Left ventricle myocardium inferior (tissue), 1 donor: Measurements from ENCODE around the gene MYADML2. TPM values are rescaled to one million over a fixed set of nuclear protein-coding genes. Genes with fewer than 3 reads are reported as not detected.

ENCODE experiments used
- DNase-seq: peaks from one replicate; pipeline ENCODE4 v3.0.0-alpha.2; 2020
- H3K27ac ChIP-seq: fragments of 200-600 bp; replicated peaks from 2 replicates; pipeline ENCODE4 v1.8.0; 2021
- H3K27me3 ChIP-seq: fragments of 200-600 bp; 2 replicates; pipeline ENCODE4 v1.8.0; 2021; ENCODE audit warnings: low read depth
- H3K36me3 ChIP-seq: fragments of 200-600 bp; 2 replicates; pipeline ENCODE4 v1.8.0; 2021
- H3K4me1 ChIP-seq: fragments of 200-600 bp; 2 replicates; pipeline ENCODE4 v1.8.0; 2021
- H3K4me3 ChIP-seq: fragments of 200-600 bp; 2 replicates; pipeline ENCODE4 v1.8.0; 2021; ENCODE audit warnings: mild to moderate bottlenecking, moderate library complexity
- H3K9me3 ChIP-seq: fragments of 200-600 bp; replicated peaks from 2 replicates; pipeline ENCODE4 v1.8.0; 2021
- intact Hi-C: fragments of 100-400 bp; cut with micrococcal nuclease; formaldehyde crosslinking; loops from one replicate; pipeline ENCODE4 v1.11.0; 2022
- total RNA-seq: library from RNA; stranded (reverse); fragmentation: NEBNext Ultra II Directional; extraction: Animal tissue kit (Norgen Biotek cat#: 25700); gene quantifications from one replicate; pipeline ENCODE4 v1.2.1, GENCODE V29; 2021
- TF ChIP-seq, protein P1 (sequence below): fragments of 200-600 bp; IDR thresholded peaks from 2 replicates; pipeline ENCODE4 v1.8.0; 2021; ENCODE audit warnings: antibody characterized with exemption, mild to moderate bottlenecking, borderline replicate concordance
- donor health status: DM: no; HTN: yes; CAD: no; lungs with severe emphysema.

Gene MYADML2
- total RNA-seq, 1 donor from 2014 or later: 7.2 TPM

- H3K36me3 ChIP-seq: no peaks in the 10 kb centered on the region
- intact Hi-C loops: no loop called here
- no peak for DNase-seq
- no peak overlapping the region for H3K4me3 ChIP-seq
- H3K27me3 ChIP-seq: peaks cover 25% of the 10 kb centered on the region
- TF ChIP-seq, protein P1, sequence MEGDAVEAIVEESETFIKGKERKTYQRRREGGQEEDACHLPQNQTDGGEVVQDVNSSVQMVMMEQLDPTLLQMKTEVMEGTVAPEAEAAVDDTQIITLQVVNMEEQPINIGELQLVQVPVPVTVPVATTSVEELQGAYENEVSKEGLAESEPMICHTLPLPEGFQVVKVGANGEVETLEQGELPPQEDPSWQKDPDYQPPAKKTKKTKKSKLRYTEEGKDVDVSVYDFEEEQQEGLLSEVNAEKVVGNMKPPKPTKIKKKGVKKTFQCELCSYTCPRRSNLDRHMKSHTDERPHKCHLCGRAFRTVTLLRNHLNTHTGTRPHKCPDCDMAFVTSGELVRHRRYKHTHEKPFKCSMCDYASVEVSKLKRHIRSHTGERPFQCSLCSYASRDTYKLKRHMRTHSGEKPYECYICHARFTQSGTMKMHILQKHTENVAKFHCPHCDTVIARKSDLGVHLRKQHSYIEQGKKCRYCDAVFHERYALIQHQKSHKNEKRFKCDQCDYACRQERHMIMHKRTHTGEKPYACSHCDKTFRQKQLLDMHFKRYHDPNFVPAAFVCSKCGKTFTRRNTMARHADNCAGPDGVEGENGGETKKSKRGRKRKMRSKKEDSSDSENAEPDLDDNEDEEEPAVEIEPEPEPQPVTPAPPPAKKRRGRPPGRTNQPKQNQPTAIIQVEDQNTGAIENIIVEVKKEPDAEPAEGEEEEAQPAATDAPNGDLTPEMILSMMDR: no peak
- H3K27ac ChIP-seq: no peak overlapping the region
- no peaks in the 10 kb centered on the region for H3K9me3 ChIP-seq
- H3K4me1 ChIP-seq: no peaks in the 10 kb centered on the region
These were observed 1.8 kb upstream of the MYADML2 start for GRCh38 chr17:81948635-81949378.

DNA sequence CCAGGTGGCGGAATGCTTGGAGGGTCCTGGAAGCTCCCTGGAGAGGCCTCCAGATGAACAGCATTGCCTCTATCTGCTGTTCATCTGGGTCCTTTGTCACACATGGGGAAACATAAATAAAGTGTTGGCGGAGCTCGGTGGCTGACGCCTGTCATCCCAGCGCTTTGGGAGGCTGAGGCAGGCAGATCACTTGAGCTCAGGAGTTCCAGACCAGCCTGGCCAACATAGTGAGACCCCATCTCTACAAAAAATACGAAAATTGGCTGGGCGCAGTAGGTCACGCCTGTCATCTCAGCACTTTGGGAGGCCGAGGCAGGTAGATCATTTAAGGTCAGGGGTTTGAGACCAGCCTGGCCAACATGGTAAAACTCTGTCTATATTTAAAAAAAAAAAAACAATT, 2.2 kb downstream of the MYADML2 start:
- Histone ChIP-seq H3K27me3 (peaks cover 34% of the 10 kb centered on the region), H3K4me1 (peaks cover 18% of the 10 kb centered on the region), H3K27ac (no peak overlapping the region), H3K36me3 (no peaks in the 10 kb centered on the region), H3K9me3 (no peaks in the 10 kb centered on the region), H3K4me3 (no peak overlapping the region)
- intact Hi-C loops: no loop called here
- TF ChIP-seq, protein P1: no peak
- DNase-seq: no peak

DNA sequence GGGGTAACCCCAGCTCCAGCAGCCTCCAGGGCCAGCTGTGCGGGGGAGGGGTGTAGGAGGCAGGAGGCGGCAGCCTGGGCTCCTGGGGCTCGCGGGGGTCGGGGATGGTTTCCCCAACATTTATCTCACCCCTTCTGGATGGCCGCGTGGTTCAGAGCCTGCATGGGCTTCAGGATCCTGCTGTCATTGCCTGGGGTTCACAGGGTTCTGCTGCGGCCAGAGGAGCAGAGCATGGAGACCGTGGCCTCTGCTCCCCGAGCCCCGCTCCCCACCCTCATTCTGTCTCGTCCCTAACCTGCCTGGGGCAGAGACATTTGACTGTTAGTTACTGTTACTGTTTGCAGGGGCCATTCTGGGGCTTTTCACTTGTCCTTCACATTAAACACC, 4.9 kb downstream of the MYADML2 start:
- Histone ChIP-seq H3K27me3 (peaks cover 42% of the 10 kb centered on the region), H3K27ac (peak overlapping the region; percentile 78), H3K4me3 (peak overlapping the region; percentile 64), H3K9me3 (no peaks in the 10 kb centered on the region), H3K36me3 (no peaks in the 10 kb centered on the region), H3K4me1 (peaks cover 40% of the 10 kb centered on the region)
- DNase-seq: no peak
- intact Hi-C loops: no loop called here
- TF ChIP-seq, protein P1: no peak

DNA sequence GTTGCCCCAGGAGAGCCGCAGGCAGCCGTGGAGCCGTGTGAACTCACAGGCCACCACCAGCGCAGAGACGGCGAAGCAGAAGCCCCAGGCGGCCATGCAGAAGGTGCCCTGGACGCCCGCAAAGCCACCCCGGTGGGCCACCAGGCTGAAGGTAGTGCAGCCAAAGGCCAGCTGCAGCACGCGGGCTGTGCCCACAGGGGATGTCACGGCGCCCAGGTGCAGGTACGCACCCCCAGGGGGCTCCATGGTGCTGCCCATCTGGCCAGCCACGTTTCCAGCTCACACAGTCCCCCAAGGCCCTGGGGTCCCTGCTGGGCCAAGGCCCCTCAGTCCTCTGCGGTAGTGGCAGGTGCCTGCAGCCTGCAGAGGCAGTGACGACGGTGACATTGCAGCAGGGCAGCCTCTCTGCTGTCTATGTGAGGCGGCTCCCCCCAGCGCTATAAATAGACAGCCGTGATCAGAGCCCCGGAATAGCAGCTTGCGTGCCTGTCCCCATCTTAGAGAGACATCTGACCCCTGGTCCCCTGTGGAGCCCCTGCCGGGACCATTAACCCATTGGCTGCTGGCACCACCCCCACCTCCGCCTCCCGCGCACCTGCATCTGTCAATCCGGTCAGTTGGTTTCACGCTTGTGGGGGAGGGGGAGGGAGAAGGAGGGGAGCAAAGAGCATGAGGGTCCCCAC, 5.4 kb downstream of the MYADML2 start:
- peak; percentile 61 for DNase-seq
- Histone ChIP-seq H3K4me1 (peaks cover 45% of the 10 kb centered on the region), H3K4me3 (peak overlapping the region; percentile 64), H3K27me3 (peaks cover 42% of the 10 kb centered on the region), H3K36me3 (no peaks in the 10 kb centered on the region), H3K27ac (peak overlapping the region; percentile 78), H3K9me3 (no peaks in the 10 kb centered on the region)
- TF ChIP-seq, protein P1: no peak
- intact Hi-C loops: no loop called here

DNA sequence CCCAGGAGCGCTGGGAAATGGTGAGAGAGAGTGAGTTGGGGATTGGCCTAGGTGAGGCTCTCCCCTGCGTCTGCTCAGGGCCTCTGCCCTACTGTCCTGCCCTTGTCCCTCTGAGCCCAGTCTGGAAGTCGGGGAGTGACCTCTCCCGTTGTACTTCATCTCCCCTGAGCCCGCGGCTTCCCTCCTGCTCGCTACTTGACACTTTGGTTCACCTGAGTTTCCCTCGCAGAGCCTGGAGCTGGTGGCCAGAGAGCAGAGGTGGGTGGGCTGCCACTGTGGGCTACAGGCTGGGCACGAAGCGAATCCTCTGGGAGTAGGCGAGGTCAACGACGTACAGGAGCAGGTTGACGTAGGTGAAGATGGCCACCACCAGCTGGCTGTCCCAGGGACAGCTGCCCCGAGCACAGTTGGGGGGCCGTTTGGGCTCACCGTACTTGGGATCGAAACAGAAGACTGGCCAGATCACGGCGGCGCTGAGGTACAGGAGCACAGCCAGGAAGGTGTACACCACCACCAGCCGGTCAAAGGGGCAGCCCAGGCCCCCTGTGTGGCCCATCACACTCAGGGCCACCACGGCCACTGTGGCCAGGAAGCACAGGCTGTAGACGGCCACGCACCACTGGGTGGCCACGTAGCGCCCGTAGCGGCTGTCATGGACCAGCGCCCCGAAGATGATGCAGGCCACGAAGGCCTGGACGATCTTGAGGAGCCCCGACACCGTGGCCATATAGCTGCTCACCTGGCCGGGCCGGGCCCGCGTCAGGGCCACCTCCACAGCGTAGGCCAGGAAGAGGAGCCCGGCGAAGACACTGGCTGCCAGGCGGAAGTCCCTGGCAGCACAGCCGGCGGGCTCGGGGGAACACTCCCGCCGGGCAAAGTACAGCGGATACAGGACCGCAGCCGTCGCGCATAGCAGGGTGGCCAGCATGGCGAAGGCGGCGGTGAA, 6.2 kb downstream of the MYADML2 start:
- Histone ChIP-seq H3K4me1 (peaks cover 47% of the 10 kb centered on the region), H3K27ac (peak overlapping the region; percentile 78), H3K36me3 (no peaks in the 10 kb centered on the region), H3K27me3 (peaks cover 42% of the 10 kb centered on the region), H3K4me3 (peak overlapping the region; percentile 64), H3K9me3 (no peaks in the 10 kb centered on the region)
- TF ChIP-seq, protein P1: no peak
- intact Hi-C loops: no loop called here
- no peak for DNase-seq
